KMS-11 (cell line): ENCODE data around the gene PAX8.

Source experiments
- H2AFZ ChIP-seq: fragments of 200-600 bp; sonication (generic); 2 replicates; pipeline ENCODE4 v1.6.1; 2016; ENCODE audit warnings: antibody characterized with exemption, mixed run types, low read depth
- H3K27ac ChIP-seq: fragments of 200-600 bp; sonication (generic); 2 replicates; pipeline ENCODE4 v1.6.1; 2016; ENCODE audit warnings: mild to moderate bottlenecking, mixed run types
- H3K27me3 ChIP-seq: fragments of 200-600 bp; sonication (generic); 2 replicates; pipeline ENCODE4 v1.6.1; 2017; ENCODE audit warnings: mild to moderate bottlenecking, low read depth, mixed run types, moderate library complexity; ENCODE audit not compliant: insufficient read depth
- H3K36me3 ChIP-seq: fragments of 200-600 bp; sonication (generic); 2 replicates; pipeline ENCODE4 v1.6.1; 2017; ENCODE audit warnings: mild to moderate bottlenecking, mixed run types; ENCODE audit not compliant: insufficient read depth
- H3K4me1 ChIP-seq: fragments of 200-600 bp; sonication (generic); 2 replicates; pipeline ENCODE4 v1.6.1; 2016; ENCODE audit warnings: mild to moderate bottlenecking, low read depth, mixed run types; ENCODE audit not compliant: poor library complexity, severe bottlenecking
- H3K4me2 ChIP-seq: fragments of 200-600 bp; sonication (generic); 2 replicates; pipeline ENCODE4 v1.7.0; 2016; ENCODE audit warnings: mild to moderate bottlenecking, mixed run types
- H3K4me3 ChIP-seq: fragments of 200-600 bp; sonication (generic); IDR thresholded peaks from 2 replicates; pipeline ENCODE4 v1.6.1; 2017; ENCODE audit warnings: low read depth, low read length, mixed read lengths; ENCODE audit not compliant: insufficient read depth
- H3K79me2 ChIP-seq: fragments of 200-600 bp; sonication (generic); 2 replicates; pipeline ENCODE4 v1.6.1; 2016; ENCODE audit warnings: low read depth, mixed run types; ENCODE audit not compliant: insufficient read depth
- H3K9ac ChIP-seq: fragments of 200-600 bp; sonication (generic); 2 replicates; pipeline ENCODE4 v1.6.1; 2016; ENCODE audit warnings: mild to moderate bottlenecking, mixed run types
- H4K20me1 ChIP-seq: fragments of 200-600 bp; sonication (generic); 2 replicates; pipeline ENCODE4 v1.6.1; 2016; ENCODE audit warnings: mild to moderate bottlenecking, mixed run types; ENCODE audit not compliant: insufficient read depth
- CTCF ChIP-seq: fragments of 200-600 bp; sonication (generic); conservative IDR thresholded peaks from 2 replicates; pipeline ENCODE4 v1.6.1; 2017; ENCODE audit warnings: low read depth, mild to moderate bottlenecking, antibody characterized with exemption, low read length, moderate library complexity, mixed read lengths

Gene PAX8

GRCh38 chr2:113214141-113214540 lies 64.6 kb downstream of the PAX8 start:
- no peak for TF ChIP-seq CTCF
- H3K79me2 ChIP-seq, result no peaks in the 10 kb centered on the region
- no peaks in the 10 kb centered on the region for H4K20me1 ChIP-seq
- no peak overlapping the region for H3K4me2 ChIP-seq
- H3K9ac ChIP-seq, result no peak overlapping the region
- no peak overlapping the region for H3K27ac ChIP-seq
- H3K27me3 ChIP-seq, result no peaks in the 10 kb centered on the region
- H3K4me3 ChIP-seq, result no peak overlapping the region
- H2AFZ ChIP-seq, result no peak overlapping the region
- no peaks in the 10 kb centered on the region for H3K4me1 ChIP-seq
- no peaks in the 10 kb centered on the region for H3K36me3 ChIP-seq

GRCh38 chr2:113213061-113213930 lies 65.4 kb downstream of the PAX8 start:
- H3K36me3 ChIP-seq, result no peaks in the 10 kb centered on the region
- H3K4me3 ChIP-seq, result no peak overlapping the region
- H4K20me1 ChIP-seq, result no peaks in the 10 kb centered on the region
- TF ChIP-seq CTCF, result no peak
- H3K27me3 ChIP-seq, result no peaks in the 10 kb centered on the region
- H2AFZ ChIP-seq, result no peak overlapping the region
- H3K9ac ChIP-seq, result no peak overlapping the region
- H3K4me2 ChIP-seq, result no peak overlapping the region
- H3K27ac ChIP-seq, result no peak overlapping the region
- no peaks in the 10 kb centered on the region for H3K79me2 ChIP-seq
- no peaks in the 10 kb centered on the region for H3K4me1 ChIP-seq

GRCh38 chr2:113212245-113213060 lies 66.3 kb downstream of the PAX8 start:
- Histone ChIP-seq H3K4me1 (no peaks in the 10 kb centered on the region), H3K4me2 (no peak overlapping the region), H3K27ac (no peak overlapping the region), H3K4me3 (no peak overlapping the region), H2AFZ (no peak overlapping the region), H3K79me2 (no peaks in the 10 kb centered on the region), H3K27me3 (no peaks in the 10 kb centered on the region), H3K36me3 (no peaks in the 10 kb centered on the region), H3K9ac (no peak overlapping the region), H4K20me1 (no peaks in the 10 kb centered on the region)
- TF ChIP-seq CTCF, result no peak

- no peak overlapping the region for H3K27ac ChIP-seq
- H3K4me1 ChIP-seq, result no peaks in the 10 kb centered on the region
- TF ChIP-seq CTCF, result no peak
- H3K79me2 ChIP-seq, result no peaks in the 10 kb centered on the region
- no peak overlapping the region for H2AFZ ChIP-seq
- H3K4me2 ChIP-seq, result no peak overlapping the region
- no peak overlapping the region for H3K9ac ChIP-seq
- H3K36me3 ChIP-seq, result no peaks in the 10 kb centered on the region
- no peak overlapping the region for H3K4me3 ChIP-seq
- no peaks in the 10 kb centered on the region for H4K20me1 ChIP-seq
- no peaks in the 10 kb centered on the region for H3K27me3 ChIP-seq
Measured at GRCh38 chr2:113211226-113212105, 67.3 kb downstream of the PAX8 start.
